Body of pancreas (tissue), 4 donors: ENCODE measurements around the gene SERPINA9. TPM values are rescaled to one million over a fixed set of nuclear protein-coding genes. Genes with fewer than 3 reads are reported as not detected.
A peak's percentile ranks its signal among the peaks of the same experiment; 100 is the strongest.

ENCODE experiments used
- ATAC-seq: fragments of 150-250 bp; one replicate; pipeline ENCODE4 v1.9.1; 2016
- DNase-seq, 4 donors: peaks; one replicate each; pipeline ENCODE4 v3.0.0-alpha.2; 2019
- H3K27ac ChIP-seq, 4 donors: fragments of 200-600 bp; sonication (generic); 1 replicate in 3 of 4; 2 replicates in 1 of 4; pipeline versions ENCODE4 v1.5.1 to v1.6.1; 2016 to 2019; ENCODE audit warnings: mild to moderate bottlenecking in 1 of 4, mixed read lengths in 1 of 4, moderate library complexity in 1 of 4
- H3K27me3 ChIP-seq, 2 donors: fragments of 200-600 bp; sonication (generic); one replicate each; pipeline ENCODE4 v1.6.0; 2016; ENCODE audit warnings: mild to moderate bottlenecking in 1 of 2
- H3K36me3 ChIP-seq, 2 donors: fragments of 200-600 bp; sonication (generic); replicated peaks in 1 of 2; 2 replicates each; pipeline ENCODE4 v1.5.1; 2016; ENCODE audit warnings: low read depth in 2 of 2; ENCODE audit not compliant: insufficient read depth in 1 of 2
- H3K4me1 ChIP-seq: fragments of 200-600 bp; sonication (generic); one replicate; pipeline ENCODE4 v1.6.0; 2016
- H3K4me3 ChIP-seq, 2 donors: fragments of 200-600 bp; sonication (generic); 1 replicate in 1 of 2; 2 replicates in 1 of 2; pipeline ENCODE4 v1.5.1; 2016 to 2019
- H3K9me3 ChIP-seq, 3 donors: fragments of 200-600 bp; sonication (generic); 1 replicate in 2 of 3; 2 replicates in 1 of 3; pipeline ENCODE4 v1.5.1; 2016
- CTCF ChIP-seq, 7 experiments: fragments of 450-650 bp in 4 of 7; fragments of 200-600 bp in 3 of 7; sonication (generic) in 3 of 7; IDR thresholded peaks; one replicate each; pipeline ENCODE4 v1.5.1; 2016 to 2019; ENCODE audit warnings: antibody characterized with exemption in 7 of 7
- POLR2A ChIP-seq, 3 donors: fragments of 450-650 bp; IDR thresholded peaks; one replicate each; pipeline ENCODE4 v1.6.1; 2016; ENCODE audit warnings: antibody characterized with exemption in 3 of 3, mild to moderate bottlenecking in 2 of 3
- WGBS, 2 donors: methylation state at CpG; one replicate each; pipeline ENCODE4 v1.1.5; 2017; 5-methylcytosine and 5-hydroxymethylcytosine counted together
- intact Hi-C: fragments of 100-400 bp; cut with DNase I; formaldehyde crosslinking; loops from one replicate; pipeline ENCODE4 v1.15.1; 2023
- total RNA-seq, 2 donors: library from RNA; depleted of rRNA; stranded (reverse); fragments of >200 nt; gene quantifications; one replicate each; pipeline ENCODE4 v1.1.0, GENCODE V29; 2016

SERPINA9 gene
- total RNA-seq, 2 donors from 2014 or later = not detected

- no peaks in the 10 kb centered on the region for H3K27me3 ChIP-seq
- DNase-seq (no peak), ATAC-seq (no peak)
- intact Hi-C loops = no loop called here
- 53 to 69% methylated on average over 2 of the region's 2 CpGs for WGBS, 2 donors
- TF ChIP-seq CTCF (IDR thresholded peaks at IDR 0.05) = no peak
- no peak overlapping the region for H3K27ac ChIP-seq
- no peaks in the 10 kb centered on the region for H3K9me3 ChIP-seq
- H3K36me3 ChIP-seq = no peaks in the 10 kb centered on the region
- H3K4me1 ChIP-seq = no peaks in the 10 kb centered on the region
- no peak overlapping the region for H3K4me3 ChIP-seq
Measured at GRCh38 chr14:94428610-94429009, 47.4 kb downstream of the SERPINA9 start.

GRCh38 chr14:94427016-94427613 lies 48.9 kb downstream of the SERPINA9 start:
- WGBS, 2 donors = 53 to 55% methylated on average over 9 of the region's 9 CpGs
- intact Hi-C loops = no loop called here
- Histone ChIP-seq H3K4me1 (no peaks in the 10 kb centered on the region), H3K36me3 (no peaks in the 10 kb centered on the region), H3K4me3 (no peak overlapping the region), H3K27me3 (no peaks in the 10 kb centered on the region), H3K9me3 (no peaks in the 10 kb centered on the region), H3K27ac (no peak overlapping the region)
- DNase-seq = no peak
- ATAC-seq = no peak
- TF ChIP-seq CTCF (IDR thresholded peaks at IDR 0.05) = no peak
- no peak for TF ChIP-seq POLR2A (IDR thresholded peaks at IDR 0.05)

GRCh38 chr14:94426526-94426925 lies 49.5 kb downstream of the SERPINA9 start:
- WGBS, 2 donors = 39 to 53% methylated on average over 4 of the region's 4 CpGs
- intact Hi-C loops = no loop called here
- no peak for DNase-seq

GRCh38 chr14:94424371-94424770 lies 51.6 kb downstream of the SERPINA9 start:
- TF ChIP-seq POLR2A (IDR thresholded peaks at IDR 0.05) (no peak), CTCF (IDR thresholded peaks at IDR 0.05) (no peak)
- no peak overlapping the region for H3K4me3 ChIP-seq
- no peaks in the 10 kb centered on the region for H3K27me3 ChIP-seq
- ATAC-seq (no peak), DNase-seq (no peak)
- no peaks in the 10 kb centered on the region for H3K36me3 ChIP-seq
- no peaks in the 10 kb centered on the region for H3K9me3 ChIP-seq
- intact Hi-C loops = no loop called here
- 51 to 69% methylated on average over 3 of the region's 3 CpGs for WGBS, 2 donors
- H3K27ac ChIP-seq = no peak overlapping the region
- H3K4me1 ChIP-seq = no peaks in the 10 kb centered on the region

More at GRCh38 chr14:94426526-94426925, 49.5 kb downstream of the SERPINA9 start:
- H3K4me3 ChIP-seq = no peak overlapping the region
- ATAC-seq = no peak
- TF ChIP-seq POLR2A (IDR thresholded peaks at IDR 0.05) (no peak), CTCF (IDR thresholded peaks at IDR 0.05) (no peak)
- no peaks in the 10 kb centered on the region for H3K27me3 ChIP-seq
- no peaks in the 10 kb centered on the region for H3K36me3 ChIP-seq
- no peaks in the 10 kb centered on the region for H3K9me3 ChIP-seq
- H3K4me1 ChIP-seq = no peaks in the 10 kb centered on the region
- no peak overlapping the region for H3K27ac ChIP-seq

- intact Hi-C loops = no loop called here
- Histone ChIP-seq H3K27me3 (no peaks in the 10 kb centered on the region), H3K27ac (no peak overlapping the region), H3K36me3 (no peaks in the 10 kb centered on the region), H3K4me3 (no peak overlapping the region), H3K4me1 (no peaks in the 10 kb centered on the region), H3K9me3 (no peaks in the 10 kb centered on the region)
- WGBS, 2 donors = 10 to 11% methylated on average over 13 of the region's 13 CpGs
- ATAC-seq = peak; percentile 81
- TF ChIP-seq CTCF (IDR thresholded peaks at IDR 0.05) (peak; percentile 42 to 71 (median 67)), POLR2A (IDR thresholded peaks at IDR 0.05) (no peak)
- peak; percentile 78 to 86 (median 80) for DNase-seq
Measured at GRCh38 chr14:94423453-94424056, 52.4 kb downstream of the SERPINA9 start.
